ENCODE measurements around the gene PRICKLE3.

The PRICKLE3 gene

GRCh38 chrX:49209434-49210251 is 23.5 kb upstream of the PRICKLE3 start:
- DNase-seq (ENCODE audit: low spot score): no peak
- TF ChIP-seq, protein P1, sequence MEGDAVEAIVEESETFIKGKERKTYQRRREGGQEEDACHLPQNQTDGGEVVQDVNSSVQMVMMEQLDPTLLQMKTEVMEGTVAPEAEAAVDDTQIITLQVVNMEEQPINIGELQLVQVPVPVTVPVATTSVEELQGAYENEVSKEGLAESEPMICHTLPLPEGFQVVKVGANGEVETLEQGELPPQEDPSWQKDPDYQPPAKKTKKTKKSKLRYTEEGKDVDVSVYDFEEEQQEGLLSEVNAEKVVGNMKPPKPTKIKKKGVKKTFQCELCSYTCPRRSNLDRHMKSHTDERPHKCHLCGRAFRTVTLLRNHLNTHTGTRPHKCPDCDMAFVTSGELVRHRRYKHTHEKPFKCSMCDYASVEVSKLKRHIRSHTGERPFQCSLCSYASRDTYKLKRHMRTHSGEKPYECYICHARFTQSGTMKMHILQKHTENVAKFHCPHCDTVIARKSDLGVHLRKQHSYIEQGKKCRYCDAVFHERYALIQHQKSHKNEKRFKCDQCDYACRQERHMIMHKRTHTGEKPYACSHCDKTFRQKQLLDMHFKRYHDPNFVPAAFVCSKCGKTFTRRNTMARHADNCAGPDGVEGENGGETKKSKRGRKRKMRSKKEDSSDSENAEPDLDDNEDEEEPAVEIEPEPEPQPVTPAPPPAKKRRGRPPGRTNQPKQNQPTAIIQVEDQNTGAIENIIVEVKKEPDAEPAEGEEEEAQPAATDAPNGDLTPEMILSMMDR (IDR thresholded peaks at IDR 0.05; ENCODE audit: extremely low read depth, insufficient read depth, missing control alignments): no peak

GRCh38 chrX:49208399-49208798 is 22.2 kb upstream of the PRICKLE3 start:
- TF ChIP-seq, protein P1 (IDR thresholded peaks at IDR 0.05; ENCODE audit: extremely low read depth, insufficient read depth, missing control alignments): no peak
- in situ Hi-C loops (cut with MboI; ENCODE audit: low pct_unique_long_range_greater_than_20kb, low sequenced_read_pairs, unreplicated experiment): no loop called here
- no peak for DNase-seq (ENCODE audit: low spot score)

More at GRCh38 chrX:49209434-49210251, 23.5 kb upstream of the PRICKLE3 start:
- in situ Hi-C loops (cut with MboI; ENCODE audit: low pct_unique_long_range_greater_than_20kb, low sequenced_read_pairs, unreplicated experiment): no loop called here

- TF ChIP-seq, protein P1 (IDR thresholded peaks at IDR 0.05; ENCODE audit: extremely low read depth, insufficient read depth, missing control alignments): no peak
- no peak for DNase-seq (ENCODE audit: low spot score)
- in situ Hi-C loops (cut with MboI; ENCODE audit: low pct_unique_long_range_greater_than_20kb, low sequenced_read_pairs, unreplicated experiment): no loop called here
Measured at GRCh38 chrX:49206543-49206942, 20.4 kb upstream of the PRICKLE3 start.

GRCh38 chrX:49205443-49205842 is 19.3 kb upstream of the PRICKLE3 start:
- in situ Hi-C loops (cut with MboI; ENCODE audit: low pct_unique_long_range_greater_than_20kb, low sequenced_read_pairs, unreplicated experiment): no loop called here
- TF ChIP-seq, protein P1 (IDR thresholded peaks at IDR 0.05; ENCODE audit: extremely low read depth, insufficient read depth, missing control alignments): no peak
- DNase-seq (ENCODE audit: low spot score): no peak

DNA sequence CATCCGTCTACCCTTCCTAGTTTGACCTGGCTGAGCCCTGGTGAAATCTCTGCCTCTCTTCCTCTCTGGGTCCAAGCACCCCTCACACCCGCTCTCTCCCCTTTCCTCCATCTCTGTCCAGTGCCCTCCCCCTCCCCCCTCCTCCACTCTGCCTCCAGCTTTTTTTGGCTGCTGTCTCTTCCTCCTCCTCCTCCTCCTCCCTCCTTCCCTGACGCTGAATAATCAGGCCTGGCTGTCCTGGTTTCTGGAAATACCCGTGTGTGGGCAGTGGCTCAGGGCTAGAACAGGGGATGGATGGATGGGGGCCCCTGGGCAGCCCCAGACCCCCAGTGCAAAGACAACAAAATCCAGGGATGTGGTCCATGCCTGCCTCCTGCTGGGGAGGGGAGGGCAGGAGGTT is 18.5 kb upstream of the PRICKLE3 start:
- in situ Hi-C loops (cut with MboI; ENCODE audit: low pct_unique_long_range_greater_than_20kb, low sequenced_read_pairs, unreplicated experiment): no loop called here
- TF ChIP-seq, protein P1 (IDR thresholded peaks at IDR 0.05; ENCODE audit: extremely low read depth, insufficient read depth, missing control alignments): no peak
- DNase-seq (ENCODE audit: low spot score): no peak

DNA sequence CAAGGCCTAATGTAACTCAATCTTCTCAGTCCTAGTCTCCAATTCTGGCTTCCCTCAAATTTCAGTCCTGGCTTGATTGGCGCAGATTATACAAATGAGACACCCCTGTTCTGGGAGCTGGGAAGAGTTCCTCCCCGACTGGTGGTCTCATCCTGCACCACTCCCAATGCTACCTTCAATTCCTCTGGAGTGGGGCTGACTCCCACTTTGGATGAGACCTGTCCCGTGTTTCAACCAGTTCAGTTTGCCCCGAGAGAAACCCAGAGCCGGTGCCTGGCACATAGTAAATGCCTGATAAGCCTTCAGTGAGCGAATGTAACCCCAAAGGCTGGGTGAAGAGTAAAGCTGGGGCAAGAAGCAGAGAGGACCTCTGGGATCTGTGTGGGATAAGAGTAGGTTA is 17.8 kb upstream of the PRICKLE3 start:
- TF ChIP-seq, protein P1 (IDR thresholded peaks at IDR 0.05; ENCODE audit: extremely low read depth, insufficient read depth, missing control alignments): no peak
- in situ Hi-C loops (cut with MboI; ENCODE audit: low pct_unique_long_range_greater_than_20kb, low sequenced_read_pairs, unreplicated experiment): no loop called here
- DNase-seq (ENCODE audit: low spot score): no peak

Measured in GM13977 (cell line).